GM10266 (cell line): ENCODE data around the gene FILIP1L.

ENCODE experiments used
- DNase-seq: peaks from one replicate; pipeline ENCODE4 v3.0.0; 2012; ENCODE audit errors: extremely low spot score
- TF ChIP-seq, protein P1 (sequence below): IDR thresholded peaks from 2 replicates; pipeline ENCODE4 v1.5.1; 2012; ENCODE audit warnings: mild to moderate bottlenecking, low read depth; ENCODE audit not compliant: control insufficient read depth, insufficient read depth; ENCODE audit errors: missing control alignments

FILIP1L gene

DNA sequence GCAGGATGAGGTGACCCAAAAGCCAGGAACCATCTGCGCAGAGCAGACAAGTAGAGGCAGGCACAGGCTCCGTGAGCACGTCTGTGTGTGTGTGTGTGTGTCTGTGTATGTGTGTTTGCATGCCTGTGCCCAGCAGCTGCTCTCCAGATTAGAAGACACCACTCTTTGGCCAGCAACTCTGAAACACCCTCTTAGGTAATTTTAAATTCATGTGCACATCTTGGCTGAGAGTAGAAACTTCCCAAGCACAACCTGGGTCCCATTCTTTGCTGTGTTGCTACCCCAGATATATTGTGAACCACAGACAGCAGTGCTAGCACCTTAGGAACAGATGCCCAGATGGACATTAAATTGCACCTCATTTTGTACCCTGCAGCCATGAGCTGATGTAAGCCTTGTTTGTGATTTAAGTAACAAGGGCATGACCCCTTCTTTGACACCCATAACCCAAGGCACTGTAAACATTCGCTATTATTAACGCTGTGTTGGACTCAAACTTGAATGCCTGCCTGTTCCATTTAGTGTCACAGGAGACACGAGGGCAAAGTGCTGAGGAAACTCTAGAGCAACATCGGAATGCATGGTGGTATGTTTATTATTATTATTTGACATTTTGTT, at the start of gene FILIP1L:
TSS of gene FILIP1L (minus strand) at position 89 of the 618 bp plus-strand sequence.
- no peak for DNase-seq
- TF ChIP-seq, protein P1, sequence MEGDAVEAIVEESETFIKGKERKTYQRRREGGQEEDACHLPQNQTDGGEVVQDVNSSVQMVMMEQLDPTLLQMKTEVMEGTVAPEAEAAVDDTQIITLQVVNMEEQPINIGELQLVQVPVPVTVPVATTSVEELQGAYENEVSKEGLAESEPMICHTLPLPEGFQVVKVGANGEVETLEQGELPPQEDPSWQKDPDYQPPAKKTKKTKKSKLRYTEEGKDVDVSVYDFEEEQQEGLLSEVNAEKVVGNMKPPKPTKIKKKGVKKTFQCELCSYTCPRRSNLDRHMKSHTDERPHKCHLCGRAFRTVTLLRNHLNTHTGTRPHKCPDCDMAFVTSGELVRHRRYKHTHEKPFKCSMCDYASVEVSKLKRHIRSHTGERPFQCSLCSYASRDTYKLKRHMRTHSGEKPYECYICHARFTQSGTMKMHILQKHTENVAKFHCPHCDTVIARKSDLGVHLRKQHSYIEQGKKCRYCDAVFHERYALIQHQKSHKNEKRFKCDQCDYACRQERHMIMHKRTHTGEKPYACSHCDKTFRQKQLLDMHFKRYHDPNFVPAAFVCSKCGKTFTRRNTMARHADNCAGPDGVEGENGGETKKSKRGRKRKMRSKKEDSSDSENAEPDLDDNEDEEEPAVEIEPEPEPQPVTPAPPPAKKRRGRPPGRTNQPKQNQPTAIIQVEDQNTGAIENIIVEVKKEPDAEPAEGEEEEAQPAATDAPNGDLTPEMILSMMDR: no peak

DNA sequence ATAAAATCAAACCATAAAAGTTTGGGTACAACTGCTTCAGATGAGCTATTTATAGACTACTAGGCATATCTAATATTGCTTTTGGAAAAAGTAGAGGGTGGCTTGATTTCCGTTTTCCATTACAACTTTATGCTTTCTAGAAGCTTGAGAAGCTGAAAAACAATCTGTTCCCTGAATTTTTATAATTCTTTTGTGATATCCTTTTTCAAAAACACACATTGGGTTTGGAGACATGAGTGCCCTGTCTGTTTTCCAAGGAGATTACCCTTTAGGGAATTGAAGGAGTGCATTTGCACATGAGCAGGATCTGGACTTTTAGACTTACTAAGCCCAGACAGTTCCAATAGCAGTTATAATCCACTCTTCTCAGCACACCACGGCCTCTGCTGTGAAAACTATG, 49.5 kb upstream of the FILIP1L start:
- DNase-seq: no peak
- TF ChIP-seq, protein P1: no peak

DNA sequence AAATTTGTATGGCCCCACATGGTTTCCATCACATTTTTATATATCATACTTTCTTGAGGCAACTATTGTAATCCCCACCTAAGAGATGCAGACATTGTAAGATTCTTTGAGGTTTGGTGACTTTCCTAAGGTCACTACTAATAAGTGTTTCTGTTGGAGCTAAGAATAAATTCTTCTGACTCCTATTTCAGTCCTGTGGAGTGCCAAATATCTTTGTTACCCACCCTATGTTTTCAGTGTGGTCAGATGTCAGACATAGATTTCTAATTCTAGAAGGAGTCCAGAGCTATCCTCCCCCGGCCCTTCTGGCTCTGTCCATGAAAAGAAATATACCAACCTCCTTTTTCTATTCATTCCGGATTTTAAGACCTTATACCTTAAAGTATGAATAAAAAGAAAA, 46.2 kb upstream of the FILIP1L start:
- DNase-seq: no peak
- TF ChIP-seq, protein P1: no peak

DNA sequence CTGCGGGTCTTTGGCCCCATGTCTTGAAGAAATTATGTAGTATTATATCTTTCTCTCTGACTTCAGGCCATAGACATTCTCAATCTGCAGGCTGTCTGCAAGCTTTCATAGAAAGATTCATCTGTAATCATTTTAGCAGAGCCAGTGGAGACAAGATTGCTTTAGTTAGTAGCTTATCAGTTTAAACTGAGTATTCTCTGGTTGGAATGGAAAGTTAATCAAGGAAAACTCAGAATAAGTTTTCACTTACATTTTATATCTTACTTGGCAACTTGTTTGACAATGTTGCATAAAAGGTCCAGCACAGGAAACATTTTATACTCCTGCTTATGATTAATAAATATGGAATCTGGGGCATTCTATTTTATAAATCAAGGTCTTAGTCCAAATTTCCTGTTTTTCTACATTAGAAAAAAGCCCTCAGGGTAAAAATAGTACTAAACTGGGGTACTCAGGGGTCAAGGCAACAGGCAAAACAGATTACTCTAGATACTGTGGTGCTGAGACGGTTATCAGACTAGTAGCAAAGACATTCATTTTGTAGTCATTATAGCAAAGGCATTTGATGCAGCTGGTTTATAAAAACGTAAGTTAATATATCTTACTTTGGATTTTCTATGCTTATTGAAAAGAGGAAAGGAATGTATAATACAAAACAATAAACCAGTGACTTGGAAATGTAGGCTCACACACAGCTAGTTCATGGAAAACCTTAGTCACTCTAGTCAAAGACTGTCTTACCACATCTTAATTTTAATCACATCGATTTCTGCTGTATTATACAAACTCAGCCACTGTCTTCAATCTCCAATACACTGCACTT, 45.2 kb upstream of the FILIP1L start:
- no peak for DNase-seq
- TF ChIP-seq, protein P1: no peak

DNA sequence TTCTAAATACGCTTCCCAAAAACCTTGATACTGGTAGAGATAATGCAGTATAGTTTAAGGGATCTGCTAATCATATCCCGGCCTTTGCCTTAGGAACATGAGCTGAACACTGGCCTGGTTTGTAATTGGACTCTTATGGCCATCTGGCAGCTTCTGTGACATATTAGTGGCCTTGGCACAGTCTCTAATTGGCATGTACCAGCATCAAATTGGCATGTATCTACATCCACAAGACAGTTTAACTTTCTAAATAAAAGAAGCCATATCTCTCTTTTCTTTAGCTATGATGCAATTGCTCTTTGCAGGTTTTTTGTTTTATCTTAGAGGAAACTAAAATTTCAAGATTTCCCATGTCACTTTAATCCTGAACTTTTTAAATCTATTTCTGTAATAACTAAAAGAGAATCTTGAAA, 44.6 kb upstream of the FILIP1L start:
- no peak for DNase-seq
- TF ChIP-seq, protein P1: no peak

DNA sequence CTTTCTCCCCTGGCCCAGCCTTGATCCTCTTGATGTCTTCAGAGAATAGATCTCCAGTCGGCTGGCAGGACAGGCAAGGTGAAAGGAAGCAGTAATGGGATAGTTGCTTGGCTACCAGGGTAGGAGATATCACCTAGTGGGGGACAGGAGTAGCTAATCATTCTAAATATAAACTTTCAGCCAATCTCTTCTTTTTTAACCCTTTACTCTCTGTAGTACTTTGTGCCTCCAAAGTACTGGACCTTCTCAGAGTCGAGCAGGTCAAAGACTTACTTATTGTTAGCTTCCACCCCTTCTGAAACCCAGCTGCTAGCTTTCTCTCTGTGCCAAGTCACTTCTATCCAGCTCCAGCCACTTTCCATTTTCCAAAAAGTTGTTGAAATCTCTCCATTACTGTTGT, 43.4 kb upstream of the FILIP1L start:
- no peak for DNase-seq
- TF ChIP-seq, protein P1: no peak

DNA sequence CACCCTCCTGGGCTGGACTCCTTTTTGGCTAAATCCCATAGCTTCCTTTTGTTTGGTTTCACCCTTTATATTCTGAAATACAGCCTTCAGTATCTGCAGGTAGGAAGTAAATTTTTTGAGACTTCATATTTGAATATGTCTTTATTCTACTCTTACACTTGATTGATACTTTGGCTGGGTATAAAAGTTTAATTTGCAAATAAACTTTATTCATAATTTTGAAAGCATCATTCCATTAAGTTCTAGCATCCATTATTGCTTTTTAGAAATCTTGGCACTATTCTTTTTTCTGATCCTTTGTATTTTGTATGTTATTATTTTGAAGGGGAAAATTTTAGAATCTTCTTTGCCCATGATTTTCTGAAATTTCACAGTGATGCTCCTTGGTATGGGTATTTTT, 41.3 kb upstream of the FILIP1L start:
- DNase-seq: no peak
- TF ChIP-seq, protein P1: no peak
